HCT116 (cell line): ENCODE results near the gene SECTM1.

Experiments used
- CEBPB ChIP-seq: IDR thresholded peaks from 2 replicates; pipeline ENCODE4 v1.6.1; 2012; ENCODE audit warnings: low read depth
- EGR1 ChIP-seq: IDR thresholded peaks from 2 replicates; pipeline ENCODE4 v1.6.1; 2012; ENCODE audit warnings: low read depth
- ELF1 ChIP-seq: IDR thresholded peaks from 2 replicates; pipeline ENCODE4 v1.6.1; 2012; ENCODE audit warnings: low read depth, borderline replicate concordance
- EZH2 ChIP-seq: fragments of 200-600 bp; sonication (generic); IDR thresholded peaks from 2 replicates; pipeline ENCODE4 v1.6.1; 2017; ENCODE audit warnings: antibody characterized with exemption, mixed run types
- FOSL1 ChIP-seq: IDR thresholded peaks from 2 replicates; pipeline ENCODE4 v1.6.1; 2012; ENCODE audit warnings: low read depth
- MAX ChIP-seq: IDR thresholded peaks from 2 replicates; pipeline ENCODE4 v1.6.1; 2012
- POLR2AphosphoS5 ChIP-seq: IDR thresholded peaks from 2 replicates; pipeline ENCODE4 v1.6.1; 2011; ENCODE audit warnings: mild to moderate bottlenecking, low read depth, low read length, moderate library complexity
- RAD21 ChIP-seq: IDR thresholded peaks from 2 replicates; pipeline ENCODE4 v1.6.1; 2012; ENCODE audit warnings: low read depth, mild to moderate bottlenecking
- SRF ChIP-seq: IDR thresholded peaks from 2 replicates; pipeline ENCODE4 v1.6.1; 2012; ENCODE audit warnings: low read depth
- TCF7L2 ChIP-seq: IDR thresholded peaks from 2 replicates; pipeline ENCODE4 v1.7.0; 2011; ENCODE audit warnings: borderline replicate concordance, inconsistent platforms; ENCODE audit not compliant: insufficient read depth, insufficient read length; ENCODE audit errors: extremely low read depth
- YY1 ChIP-seq: IDR thresholded peaks from 2 replicates; pipeline ENCODE4 v1.6.1; 2011; ENCODE audit warnings: low read length, low read depth, moderate library complexity, mild to moderate bottlenecking; ENCODE audit not compliant: insufficient replicate concordance; ENCODE audit errors: extremely low read depth
- TF ChIP-seq, protein P1 (sequence below), 3 experiments: fragments of 200-600 bp in 1 of 3; sonication (generic) in 1 of 3; IDR thresholded peaks in 2 of 3; conservative IDR thresholded peaks in 1 of 3; 2 replicates each; pipeline ENCODE4 v1.5.1; 2012 to 2017; ENCODE audit warnings: low read depth in 2 of 3, low read length in 2 of 3, antibody characterized with exemption in 1 of 3, borderline replicate concordance in 1 of 3, control low read depth in 1 of 3, mild to moderate bottlenecking in 1 of 3, mixed read lengths in 1 of 3, mixed run types in 1 of 3, moderate library complexity in 1 of 3; ENCODE audit not compliant: insufficient read depth in 1 of 3
- TF ChIP-seq, protein P2 (sequence below): IDR thresholded peaks from 2 replicates; pipeline ENCODE4 v1.6.1; 2012

DNA sequence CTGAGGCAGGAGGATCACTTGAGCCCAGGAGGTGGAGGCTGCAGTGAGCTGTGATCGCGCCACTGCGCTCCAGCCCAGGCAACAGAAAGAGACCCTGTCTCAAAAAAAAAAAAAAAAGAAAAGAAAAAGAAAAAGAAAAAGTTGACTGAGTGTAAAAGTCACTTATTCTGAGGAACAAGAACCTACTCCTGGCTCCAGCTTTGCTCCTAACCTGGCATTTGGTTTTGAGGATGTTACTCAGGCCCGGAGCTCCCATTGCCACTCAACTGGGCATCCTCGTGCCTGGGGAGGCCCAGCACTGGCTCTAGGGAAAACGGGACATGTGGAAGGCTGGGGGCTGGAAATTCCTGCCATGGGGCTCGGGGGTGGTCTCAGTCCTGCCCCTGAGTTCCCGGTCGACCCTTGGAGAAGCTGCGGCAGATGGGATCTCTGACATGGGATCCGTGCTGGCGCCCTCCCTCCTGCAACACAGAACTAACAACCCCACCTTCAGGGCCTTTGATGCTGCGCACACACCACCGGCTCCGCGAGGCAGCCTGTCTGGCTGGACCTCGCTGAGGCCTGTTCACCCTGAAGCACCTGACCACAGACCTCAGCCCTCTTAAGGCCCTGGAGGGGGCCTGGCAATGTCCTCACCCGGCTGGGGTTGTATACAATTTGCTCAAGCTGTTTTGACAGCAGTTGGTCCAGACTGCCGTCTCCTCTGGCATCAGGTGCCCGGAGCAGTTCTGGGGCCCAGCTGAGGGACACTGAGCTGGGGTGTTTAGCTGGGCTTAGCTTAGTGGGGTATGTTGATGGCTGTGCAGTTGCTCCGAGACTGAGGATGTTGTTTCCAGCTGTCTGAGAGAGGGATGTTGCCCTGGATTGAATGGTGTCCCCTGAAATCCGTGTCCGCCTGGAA, 28.5 kb downstream of the SECTM1 start:
- TF ChIP-seq, protein P1, sequence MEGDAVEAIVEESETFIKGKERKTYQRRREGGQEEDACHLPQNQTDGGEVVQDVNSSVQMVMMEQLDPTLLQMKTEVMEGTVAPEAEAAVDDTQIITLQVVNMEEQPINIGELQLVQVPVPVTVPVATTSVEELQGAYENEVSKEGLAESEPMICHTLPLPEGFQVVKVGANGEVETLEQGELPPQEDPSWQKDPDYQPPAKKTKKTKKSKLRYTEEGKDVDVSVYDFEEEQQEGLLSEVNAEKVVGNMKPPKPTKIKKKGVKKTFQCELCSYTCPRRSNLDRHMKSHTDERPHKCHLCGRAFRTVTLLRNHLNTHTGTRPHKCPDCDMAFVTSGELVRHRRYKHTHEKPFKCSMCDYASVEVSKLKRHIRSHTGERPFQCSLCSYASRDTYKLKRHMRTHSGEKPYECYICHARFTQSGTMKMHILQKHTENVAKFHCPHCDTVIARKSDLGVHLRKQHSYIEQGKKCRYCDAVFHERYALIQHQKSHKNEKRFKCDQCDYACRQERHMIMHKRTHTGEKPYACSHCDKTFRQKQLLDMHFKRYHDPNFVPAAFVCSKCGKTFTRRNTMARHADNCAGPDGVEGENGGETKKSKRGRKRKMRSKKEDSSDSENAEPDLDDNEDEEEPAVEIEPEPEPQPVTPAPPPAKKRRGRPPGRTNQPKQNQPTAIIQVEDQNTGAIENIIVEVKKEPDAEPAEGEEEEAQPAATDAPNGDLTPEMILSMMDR (IDR thresholded peaks at IDR 0.05 in 2 of 3, conservative IDR thresholded peaks at IDR 0.05 in 1 of 3; ENCODE audit: borderline replicate concordance in 1 of 3, insufficient read depth in 1 of 3, low read depth in 2 of 3, low read length in 2 of 3), result no peak
- no peak for TF ChIP-seq POLR2AphosphoS5
- TF ChIP-seq TCF7L2, result peak; percentile 29
- TF ChIP-seq YY1, result no peak
- TF ChIP-seq, protein P2, sequence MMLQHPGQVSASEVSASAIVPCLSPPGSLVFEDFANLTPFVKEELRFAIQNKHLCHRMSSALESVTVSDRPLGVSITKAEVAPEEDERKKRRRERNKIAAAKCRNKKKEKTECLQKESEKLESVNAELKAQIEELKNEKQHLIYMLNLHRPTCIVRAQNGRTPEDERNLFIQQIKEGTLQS, result no peak
- no peak for TF ChIP-seq SRF
- no peak for TF ChIP-seq RAD21
- TF ChIP-seq MAX, result no peak
- no peak for TF ChIP-seq FOSL1
- TF ChIP-seq EZH2, result no peak
- TF ChIP-seq ELF1, result no peak
- TF ChIP-seq CEBPB, result no peak
- no peak for TF ChIP-seq EGR1
